T-cell (primary cell): ENCODE measurements around the gene PLCB1. TPM values are rescaled to one million over a fixed set of nuclear protein-coding genes. Genes with fewer than 3 reads are reported as not detected.

ENCODE experiments used
- ATAC-seq, 4 experiments: fragments of 200-7000 bp in 3 of 4; fragments of 150-1000 bp in 1 of 4; cut with Tn5 transposase; replicated peaks in 1 of 4; 1 replicate in 3 of 4; 2 replicates in 1 of 4; pipeline ENCODE4 v1.10.0; 2021; ENCODE audit warnings: moderate library complexity in 3 of 4, mild to moderate bottlenecking in 2 of 4, moderate number of reproducible peaks in 1 of 4
- CTCF ChIA-PET, 2 donors: fragments of 300-600 bp; sonication (Branson Sonifier 250); formaldehyde crosslinking; loops; one replicate each; lab custom pipeline; 2022; ENCODE audit warnings: antibody characterized with exemption in 2 of 2; lab: Charles Lee
- POLR2A ChIA-PET, 2 donors: fragments of 300-600 bp; sonication (Branson Sonifier 250); formaldehyde crosslinking; loops; one replicate each; lab custom pipeline; 2022; ENCODE audit warnings: antibody characterized with exemption in 2 of 2; lab: Charles Lee
- DNase-seq, 35 experiments: peaks; one replicate each; pipeline versions ENCODE4 v3.0.0 to v3.0.0-alpha.2; 2013 to 2023
- H3K27ac ChIP-seq: one replicate; pipeline ENCODE4 v1.5.1; 2013; ENCODE audit warnings: low read length
- H3K27me3 ChIP-seq, 2 experiments: replicated peaks in 1 of 2; 1 replicate in 1 of 2; 2 replicates in 1 of 2; pipeline versions ENCODE4 v1.6.1 to v1.7.0; 2013; ENCODE audit warnings: low read length in 1 of 2, mixed read lengths in 1 of 2; ENCODE audit not compliant: control insufficient read depth in 2 of 2, insufficient read depth in 2 of 2; ENCODE audit errors: extremely low read depth in 1 of 2
- H3K36me3 ChIP-seq, 2 donors: 1 replicate in 1 of 2; 2 replicates in 1 of 2; pipeline versions ENCODE4 v1.6.1 to v1.7.0; 2013; ENCODE audit warnings: low read length in 1 of 2; ENCODE audit not compliant: control insufficient read depth in 2 of 2, insufficient read depth in 1 of 2; ENCODE audit errors: extremely low read depth in 1 of 2
- H3K4me1 ChIP-seq, 2 experiments: 1 replicate in 1 of 2; 2 replicates in 1 of 2; pipeline versions ENCODE4 v1.6.1 to v1.7.0; 2013; ENCODE audit warnings: low read length in 2 of 2, mixed read lengths in 1 of 2; ENCODE audit not compliant: insufficient read depth in 2 of 2, control insufficient read depth in 1 of 2; ENCODE audit errors: extremely low read depth in 1 of 2
- H3K4me3 ChIP-seq, 2 donors: 1 replicate in 1 of 2; 2 replicates in 1 of 2; pipeline versions ENCODE4 v1.5.1 to v1.7.0; 2013; ENCODE audit warnings: mild to moderate bottlenecking in 2 of 2, low read length in 1 of 2, moderate library complexity in 1 of 2; ENCODE audit not compliant: control insufficient read depth in 1 of 2; ENCODE audit errors: extremely low read depth in 1 of 2
- H3K9me3 ChIP-seq: 2 replicates; pipeline ENCODE4 v1.7.0; 2013
- H3K27ac Mint-ChIP-seq, 2 donors: one replicate each; pipeline ENCODE4 v1.8.0; 2020 to 2021; ENCODE audit warnings: mild to moderate bottlenecking in 2 of 2, mixed read lengths in 2 of 2
- H3K27me3 Mint-ChIP-seq, 2 donors: one replicate each; pipeline ENCODE4 v1.8.0; 2021 to 2022; ENCODE audit warnings: mixed read lengths in 2 of 2
- H3K36me3 Mint-ChIP-seq: one replicate; pipeline ENCODE4 v1.8.0; 2021; ENCODE audit warnings: mixed read lengths
- H3K4me1 Mint-ChIP-seq, 3 donors: one replicate each; pipeline ENCODE4 v1.8.0; 2020 to 2022; ENCODE audit warnings: mixed read lengths in 3 of 3, mild to moderate bottlenecking in 1 of 3
- H3K4me3 Mint-ChIP-seq, 3 donors: one replicate each; pipeline ENCODE4 v1.8.0; 2020 to 2022; ENCODE audit warnings: mild to moderate bottlenecking in 3 of 3, mixed read lengths in 3 of 3, moderate library complexity in 3 of 3
- H3K9me3 Mint-ChIP-seq, 3 donors: one replicate each; pipeline ENCODE4 v1.8.0; 2020 to 2022; ENCODE audit warnings: mixed read lengths in 3 of 3
- WGBS: methylation state at CpG from one replicate; pipeline ENCODE4 v1.1.5; 2013; ENCODE audit warnings: missing lambda C conversion rate; ENCODE audit not compliant: insufficient coverage; 5-methylcytosine and 5-hydroxymethylcytosine counted together
- total RNA-seq, 35 experiments: library from RNA in 6 of 35; stranded (reverse) in 6 of 35; fragments of 120-200 nt in 1 of 35; gene quantifications; one replicate each; pipeline versions ENCODE4 v1.2.1 to v1.2.4 and lab custom pipeline; 2013 to 2026

Gene PLCB1
- total RNA-seq, 5 donors from 2014 or later (not counting 1 experiment from before 2014, with no cell fraction given): 3.3 to 15.1 (median 7.4) TPM

DNA sequence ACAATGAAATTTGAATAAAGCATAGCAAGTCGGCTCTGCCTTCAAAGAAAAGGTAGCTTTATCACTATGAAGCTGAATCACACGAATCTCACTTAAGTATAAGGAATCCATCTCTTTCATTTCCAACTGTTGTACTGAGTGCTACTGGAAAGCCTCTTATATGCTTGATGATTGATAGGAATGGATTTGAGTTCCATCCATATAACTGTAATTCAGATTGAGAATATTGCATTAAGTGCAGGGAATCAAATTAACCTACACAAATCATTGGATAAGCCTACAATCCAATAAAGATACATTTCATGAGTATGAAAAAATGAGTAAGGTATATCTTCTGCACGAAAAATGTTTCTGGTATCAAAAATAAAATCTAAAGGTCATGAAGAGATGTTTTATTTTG is 492.0 kb downstream of the PLCB1 start:
- no peak overlapping the region for H3K4me3 ChIP-seq
- H3K4me1 ChIP-seq: no peaks in the 10 kb centered on the region
- Mint-ChIP-seq H3K4me1 (no peaks in the 10 kb centered on the region), H3K9me3 (no peaks in the 10 kb centered on the region), H3K27me3 (no peaks in the 10 kb centered on the region), H3K4me3 (no peak overlapping the region), H3K27ac (no peak overlapping the region), H3K36me3 (no peaks in the 10 kb centered on the region)
- no peak overlapping the region for H3K27ac ChIP-seq
- ChIA-PET CTCF (no interaction called here), POLR2A (no interaction called here)
- H3K27me3 ChIP-seq: no peaks in the 10 kb centered on the region
- no CpG with 5 or more reads among the region's 3 CpGs for WGBS
- ATAC-seq (no peak), DNase-seq (no peak)
- no peaks in the 10 kb centered on the region for H3K36me3 ChIP-seq
- H3K9me3 ChIP-seq: no peaks in the 10 kb centered on the region

DNA sequence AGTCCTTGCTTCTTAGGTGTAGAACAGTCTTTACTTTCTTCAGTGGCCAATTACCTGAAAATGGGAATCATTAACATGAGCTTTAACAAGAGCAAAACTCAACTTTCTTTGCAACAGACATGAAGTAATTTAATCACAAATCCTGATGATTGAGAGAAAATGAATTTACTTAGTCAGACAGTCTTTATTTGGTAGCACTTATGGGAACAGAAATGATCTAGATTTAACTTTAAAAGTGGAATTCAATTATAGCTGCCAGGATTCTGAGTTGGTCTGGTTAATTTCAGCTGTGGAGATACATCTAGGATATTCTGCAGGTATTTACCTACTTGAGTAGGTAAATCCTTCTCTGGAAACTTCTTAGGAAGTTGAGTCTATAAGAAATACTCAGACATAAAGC is 492.6 kb downstream of the PLCB1 start:
- H3K27me3 Mint-ChIP-seq: no peaks in the 10 kb centered on the region
- ATAC-seq: no peak
- Histone ChIP-seq H3K36me3 (no peaks in the 10 kb centered on the region), H3K27me3 (no peaks in the 10 kb centered on the region), H3K4me3 (no peak overlapping the region), H3K27ac (no peak overlapping the region), H3K9me3 (no peaks in the 10 kb centered on the region), H3K4me1 (no peaks in the 10 kb centered on the region)
- no peaks in the 10 kb centered on the region for H3K9me3 Mint-ChIP-seq
- no peak overlapping the region for H3K27ac Mint-ChIP-seq
- DNase-seq: no peak
- POLR2A ChIA-PET: no interaction called here
- CTCF ChIA-PET: no interaction called here
- H3K4me3 Mint-ChIP-seq: no peak overlapping the region
- no peaks in the 10 kb centered on the region for H3K4me1 Mint-ChIP-seq
- H3K36me3 Mint-ChIP-seq: no peaks in the 10 kb centered on the region

DNA sequence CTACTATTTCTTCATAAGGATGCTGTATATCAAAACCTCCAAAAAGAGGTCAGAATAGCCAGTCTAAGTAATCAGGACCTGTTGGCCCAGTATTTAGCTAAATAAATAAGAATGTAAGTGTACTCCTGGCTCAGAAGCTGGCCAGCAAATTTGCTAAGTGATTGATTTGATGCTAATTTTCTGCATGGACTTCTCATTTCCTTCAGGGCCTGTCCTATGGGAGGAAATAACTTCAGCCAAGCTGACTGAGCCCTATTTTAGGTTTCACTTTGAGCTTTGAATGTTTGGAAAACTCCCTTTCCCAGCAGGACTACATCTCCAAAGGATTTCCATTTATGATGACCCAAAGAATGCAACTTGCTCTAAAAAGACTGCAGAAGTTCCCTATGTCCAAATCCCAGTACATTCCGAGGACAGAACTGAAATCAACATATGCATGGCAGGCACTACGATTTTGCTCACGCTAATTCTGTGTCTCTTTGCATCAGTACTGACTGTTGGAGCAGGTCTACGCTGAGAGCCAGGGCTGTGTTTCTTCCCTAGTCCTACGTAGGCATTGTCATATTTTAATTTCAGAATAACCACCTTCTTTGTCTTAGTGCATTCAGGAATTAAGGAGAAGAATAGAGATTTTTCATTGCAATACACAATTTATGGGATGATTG is 495.4 kb downstream of the PLCB1 start:
- H3K4me3 ChIP-seq: no peak overlapping the region

DNA sequence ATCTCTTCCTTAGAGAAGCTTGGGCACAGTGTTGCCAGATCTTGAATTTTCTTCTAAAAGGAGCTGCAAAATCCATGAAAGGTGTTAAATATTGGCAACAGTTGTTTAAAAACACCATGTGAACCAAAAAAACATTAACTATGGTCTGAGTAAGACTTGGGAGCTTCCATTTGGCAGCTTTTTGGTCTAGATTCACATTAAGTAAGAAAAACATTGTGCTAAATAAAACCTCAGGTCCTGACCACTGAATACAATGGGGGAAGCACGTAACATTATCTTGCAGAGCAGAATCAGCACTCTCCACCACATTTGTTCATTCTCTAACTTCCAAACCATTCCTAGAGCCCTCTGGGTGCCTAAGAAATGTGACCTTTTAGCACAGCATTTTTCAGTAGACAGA is 499.2 kb downstream of the PLCB1 start:
- DNase-seq (no peak), ATAC-seq (no peak)
- CTCF ChIA-PET: no interaction called here
- POLR2A ChIA-PET: no interaction called here
- no peaks in the 10 kb centered on the region for H3K27me3 ChIP-seq
- H3K27ac Mint-ChIP-seq: no peak overlapping the region
- H3K27me3 Mint-ChIP-seq: no peaks in the 10 kb centered on the region
- H3K9me3 ChIP-seq: no peaks in the 10 kb centered on the region
- H3K4me3 ChIP-seq: no peak overlapping the region
- H3K4me1 ChIP-seq: no peaks in the 10 kb centered on the region
- no peaks in the 10 kb centered on the region for H3K36me3 Mint-ChIP-seq
- H3K4me1 Mint-ChIP-seq: no peaks in the 10 kb centered on the region
- no peaks in the 10 kb centered on the region for H3K9me3 Mint-ChIP-seq
- H3K4me3 Mint-ChIP-seq: no peak overlapping the region
- 83% methylated on average over 1 of the region's 1 CpG for WGBS
- no peak overlapping the region for H3K27ac ChIP-seq
- no peaks in the 10 kb centered on the region for H3K36me3 ChIP-seq

More for the DNA sequence above, 495.4 kb downstream of the PLCB1 start:
- no peaks in the 10 kb centered on the region for H3K4me1 ChIP-seq
- 70% methylated on average over 3 of the region's 5 CpGs for WGBS
- Mint-ChIP-seq H3K9me3 (no peaks in the 10 kb centered on the region), H3K27me3 (no peaks in the 10 kb centered on the region), H3K27ac (no peak overlapping the region), H3K4me1 (no peaks in the 10 kb centered on the region), H3K36me3 (no peaks in the 10 kb centered on the region), H3K4me3 (no peak overlapping the region)
- no peaks in the 10 kb centered on the region for H3K9me3 ChIP-seq
- ATAC-seq (no peak), DNase-seq (no peak)
- ChIA-PET POLR2A (interaction anchor here in 1 of 2 donors (0.6 kb wide), 1 partner anchor 16 kb away, joined by 3 read pairs; no protein-coding TSS in a partner anchor), CTCF (no interaction called here)
- no peaks in the 10 kb centered on the region for H3K27me3 ChIP-seq
- no peak overlapping the region for H3K27ac ChIP-seq
- no peaks in the 10 kb centered on the region for H3K36me3 ChIP-seq

DNA sequence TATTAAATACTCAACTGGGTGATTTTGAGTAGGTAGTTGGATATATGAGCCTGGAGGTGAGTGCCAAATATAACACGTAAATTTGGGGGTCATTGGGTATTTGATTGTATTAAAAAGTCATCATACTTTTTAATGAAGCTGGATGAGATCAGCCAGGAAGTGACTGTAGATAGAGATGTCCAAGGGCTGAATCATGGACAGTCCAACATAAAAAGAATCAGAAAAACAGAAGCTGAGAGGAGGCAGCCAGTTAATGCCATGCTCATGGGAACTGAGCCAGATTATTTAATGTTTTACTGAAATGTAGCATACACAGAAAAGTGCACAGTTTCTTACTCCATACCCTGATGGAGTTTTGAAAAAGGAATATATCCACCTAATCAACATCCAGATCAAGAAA is 501.3 kb downstream of the PLCB1 start:
- no peaks in the 10 kb centered on the region for H3K4me1 ChIP-seq
- H3K4me3 ChIP-seq: no peak overlapping the region
- POLR2A ChIA-PET: no interaction called here
- no peak for ATAC-seq
- no peak overlapping the region for H3K27ac ChIP-seq
- DNase-seq: no peak
- H3K27me3 Mint-ChIP-seq: no peaks in the 10 kb centered on the region
- no peaks in the 10 kb centered on the region for H3K36me3 ChIP-seq
- WGBS: 100% methylated on average over 1 of the region's 1 CpG
- no peaks in the 10 kb centered on the region for H3K9me3 ChIP-seq
- no peaks in the 10 kb centered on the region for H3K27me3 ChIP-seq
- no peaks in the 10 kb centered on the region for H3K4me1 Mint-ChIP-seq
- no peaks in the 10 kb centered on the region for H3K9me3 Mint-ChIP-seq
- no peak overlapping the region for H3K27ac Mint-ChIP-seq
- H3K36me3 Mint-ChIP-seq: no peaks in the 10 kb centered on the region
- no peak overlapping the region for H3K4me3 Mint-ChIP-seq
- CTCF ChIA-PET: no interaction called here

DNA sequence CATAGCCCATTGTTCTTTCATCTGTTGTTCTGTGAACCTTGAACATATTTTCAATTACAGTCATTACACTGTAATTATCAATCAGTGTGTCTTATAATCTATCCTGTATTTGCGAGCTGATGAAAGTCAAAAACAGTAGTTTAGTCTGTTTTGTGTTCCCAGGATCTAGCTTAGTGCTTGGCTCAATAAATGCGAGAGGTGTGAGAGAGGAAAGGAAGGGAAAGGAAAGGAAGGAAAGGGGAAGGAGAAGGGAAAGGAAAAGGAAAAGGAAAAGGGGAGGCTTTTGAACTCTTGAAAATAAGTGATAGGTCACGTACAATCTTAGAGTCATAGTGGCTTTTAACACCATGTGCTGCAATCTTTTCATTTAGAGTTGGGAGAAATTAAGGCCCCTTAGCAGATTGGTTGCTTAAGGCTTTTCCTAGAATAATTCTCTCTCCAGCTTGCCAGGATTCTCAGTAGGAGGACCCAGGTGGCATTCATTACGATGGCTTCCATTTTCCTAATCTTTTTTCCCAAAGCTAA is 503.0 kb downstream of the PLCB1 start:
- Mint-ChIP-seq H3K27ac (no peak overlapping the region), H3K4me1 (no peaks in the 10 kb centered on the region), H3K4me3 (no peak overlapping the region), H3K27me3 (no peaks in the 10 kb centered on the region), H3K36me3 (no peaks in the 10 kb centered on the region), H3K9me3 (no peaks in the 10 kb centered on the region)
- DNase-seq (no peak), ATAC-seq (no peak)
- Histone ChIP-seq H3K27ac (no peak overlapping the region), H3K9me3 (no peaks in the 10 kb centered on the region), H3K36me3 (no peaks in the 10 kb centered on the region), H3K4me1 (no peaks in the 10 kb centered on the region), H3K27me3 (no peaks in the 10 kb centered on the region), H3K4me3 (no peak overlapping the region)
- 96% methylated on average over 3 of the region's 4 CpGs for WGBS
- ChIA-PET POLR2A (no interaction called here), CTCF (no interaction called here)
